ENCODE measurements around the gene INSR. TPM values are rescaled to one million over a fixed set of nuclear protein-coding genes. Genes with fewer than 3 reads are reported as not detected.

Gene INSR
- 100 to 1,000 TPM in 1 of 4 donors, 10 to 100 TPM in 3; 67.1 to 120 (median 80.2) TPM for total RNA-seq

- DNase-seq (ENCODE audit: low spot score) (peak; percentile 59), ATAC-seq (ENCODE audit: low FRiP score) (peak; percentile 97)
- no peak for TF ChIP-seq CTCF (IDR thresholded peaks at IDR 0.05)
Observed at GRCh38 chr19:7293762-7294557, at the start of gene INSR. Gene INSR, minus strand, starts transcription at chr19:7294414. Its CDS starts 523 bp downstream, at chr19:7293891.

GRCh38 chr19:7342143-7342542 is 47.9 kb upstream of the INSR start:
- no peak for TF ChIP-seq CTCF (IDR thresholded peaks at IDR 0.05)
- no peak for ATAC-seq (ENCODE audit: low FRiP score)
- DNase-seq (ENCODE audit: low spot score) = no peak

GRCh38 chr19:7340959-7341837 is 47.0 kb upstream of the INSR start:
- DNase-seq (ENCODE audit: low spot score) (peak; percentile 97), ATAC-seq (ENCODE audit: low FRiP score) (no peak)
- peak in 2 of 3 donors; percentile 90 to 91 for TF ChIP-seq CTCF (IDR thresholded peaks at IDR 0.05)

GRCh38 chr19:7337380-7338194 is 43.4 kb upstream of the INSR start:
- DNase-seq (ENCODE audit: low spot score) = no peak
- TF ChIP-seq CTCF (IDR thresholded peaks at IDR 0.05) = no peak
- ATAC-seq (ENCODE audit: low FRiP score) = no peak

GRCh38 chr19:7336321-7336973 is 42.2 kb upstream of the INSR start:
- no peak for TF ChIP-seq CTCF (IDR thresholded peaks at IDR 0.05)
- DNase-seq (ENCODE audit: low spot score) (no peak), ATAC-seq (ENCODE audit: low FRiP score) (no peak)
